Thoracic aorta (tissue), 2 donors: ENCODE results near the gene ADCY10. TPM values are rescaled to one million over a fixed set of nuclear protein-coding genes. Genes with fewer than 3 reads are reported as not detected.

Experiments used
- ATAC-seq: fragments of 150-250 bp; one replicate; pipeline ENCODE4 v1.8.0; 2017; ENCODE audit warnings: low read depth; ENCODE audit not compliant: insufficient number of reproducible peaks, low FRiP score
- DNase-seq: peaks from one replicate; pipeline ENCODE4 v3.0.0-alpha.2; 2020; ENCODE audit warnings: low spot score
- H3K27ac ChIP-seq, 2 donors: fragments of 200-600 bp; sonication (generic); 1 replicate in 1 of 2; 2 replicates in 1 of 2; pipeline ENCODE4 v1.5.1; 2016; ENCODE audit warnings: mild to moderate bottlenecking in 2 of 2, moderate library complexity in 2 of 2
- H3K27me3 ChIP-seq: fragments of 200-600 bp; sonication (generic); replicated peaks from 2 replicates; pipeline ENCODE4 v1.6.0; 2016; ENCODE audit warnings: mild to moderate bottlenecking; ENCODE audit not compliant: insufficient read depth
- H3K36me3 ChIP-seq: fragments of 200-600 bp; sonication (generic); one replicate; pipeline ENCODE4 v1.5.1; 2016
- H3K4me1 ChIP-seq, 2 donors: fragments of 200-600 bp; sonication (generic); 1 replicate in 1 of 2; 2 replicates in 1 of 2; pipeline versions ENCODE4 v1.5.1 to v1.6.0; 2016; ENCODE audit warnings: low read depth in 2 of 2, mild to moderate bottlenecking in 1 of 2; ENCODE audit not compliant: control insufficient read depth in 1 of 2
- H3K4me3 ChIP-seq: fragments of 200-600 bp; sonication (generic); 2 replicates; pipeline ENCODE4 v1.5.1; 2016; ENCODE audit warnings: mild to moderate bottlenecking
- H3K9me3 ChIP-seq: fragments of 200-600 bp; sonication (generic); 2 replicates; pipeline ENCODE4 v1.5.1; 2016
- CTCF ChIP-seq: fragments of 200-600 bp; sonication (generic); IDR thresholded peaks from one replicate; pipeline ENCODE4 v1.5.1; 2019; ENCODE audit warnings: antibody characterized with exemption
- total RNA-seq, 2 donors: library from RNA; depleted of rRNA; stranded (reverse); fragments of >200 nt; gene quantifications; one replicate each; pipeline versions ENCODE4 v1.1.0 to v1.2.3, GENCODE V29; 2016

The ADCY10 gene
- total RNA-seq, 2 donors from 2014 or later, result 0.54 TPM; not detected in 1

GRCh38 chr1:167770127-167770526 is 143.8 kb downstream of the ADCY10 start:
- no peaks in the 10 kb centered on the region for H3K9me3 ChIP-seq
- H3K27me3 ChIP-seq, result no peaks in the 10 kb centered on the region
- no peak overlapping the region for H3K27ac ChIP-seq
- H3K4me3 ChIP-seq, result no peak overlapping the region
- H3K36me3 ChIP-seq, result peaks cover 13% of the 10 kb centered on the region
- DNase-seq (no peak), ATAC-seq (no peak)
- H3K4me1 ChIP-seq, result peaks cover 11 to 23% of the 10 kb centered on the region in 2 donors
- TF ChIP-seq CTCF, result no peak

GRCh38 chr1:167767761-167768160 is 146.2 kb downstream of the ADCY10 start:
- peaks cover 6 to 20% of the 10 kb centered on the region in 2 donors for H3K4me1 ChIP-seq
- TF ChIP-seq CTCF, result no peak
- no peaks in the 10 kb centered on the region for H3K27me3 ChIP-seq
- H3K4me3 ChIP-seq, result no peak overlapping the region
- peaks cover 13% of the 10 kb centered on the region for H3K36me3 ChIP-seq
- H3K27ac ChIP-seq, result no peak overlapping the region
- ATAC-seq (no peak), DNase-seq (no peak)
- no peaks in the 10 kb centered on the region for H3K9me3 ChIP-seq

- no peak for DNase-seq
- no peak for TF ChIP-seq CTCF
Observed at GRCh38 chr1:167766538-167766937, 147.4 kb downstream of the ADCY10 start.

GRCh38 chr1:167765496-167765895 is 148.4 kb downstream of the ADCY10 start:
- DNase-seq, result no peak
- no peak overlapping the region for H3K4me3 ChIP-seq
- TF ChIP-seq CTCF, result no peak
- no peaks in the 10 kb centered on the region for H3K27me3 ChIP-seq
- H3K27ac ChIP-seq, result no peak overlapping the region
- no peak for ATAC-seq
- H3K9me3 ChIP-seq, result no peaks in the 10 kb centered on the region
- peaks cover 13% of the 10 kb centered on the region for H3K36me3 ChIP-seq
- H3K4me1 ChIP-seq, result peaks cover 6 to 13% of the 10 kb centered on the region in 2 donors

More at GRCh38 chr1:167766538-167766937, 147.4 kb downstream of the ADCY10 start:
- H3K4me3 ChIP-seq, result no peak overlapping the region
- no peak overlapping the region for H3K27ac ChIP-seq
- H3K9me3 ChIP-seq, result no peaks in the 10 kb centered on the region
- ATAC-seq, result no peak
- peaks cover 13% of the 10 kb centered on the region for H3K36me3 ChIP-seq
- H3K4me1 ChIP-seq, result peaks cover 6 to 13% of the 10 kb centered on the region in 2 donors
- H3K27me3 ChIP-seq, result no peaks in the 10 kb centered on the region

GRCh38 chr1:167764458-167765330 is 149.2 kb downstream of the ADCY10 start:
- Histone ChIP-seq H3K9me3 (no peaks in the 10 kb centered on the region), H3K27me3 (no peaks in the 10 kb centered on the region), H3K4me1 (peaks cover 6 to 13% of the 10 kb centered on the region in 2 donors), H3K36me3 (peaks cover 13% of the 10 kb centered on the region), H3K27ac (no peak overlapping the region), H3K4me3 (no peak overlapping the region)
- no peak for DNase-seq
- no peak for TF ChIP-seq CTCF
- no peak for ATAC-seq
